Left lung (tissue), 10 donors: ENCODE measurements around the gene NHLRC1. TPM values are rescaled to one million over a fixed set of nuclear protein-coding genes. Genes with fewer than 3 reads are reported as not detected.

Source experiments
- ATAC-seq: fragments of 200-7000 bp; cut with Tn5 transposase; one replicate; pipeline ENCODE4 v1.9.1; 2020; ENCODE audit warnings: moderate library complexity
- DNase-seq, 4 donors: peaks; one replicate each; pipeline ENCODE4 v3.0.0-alpha.2; 2013 to 2020
- H3K27ac ChIP-seq, 2 donors: fragments of 200-600 bp; sonication (generic) in 1 of 2; one replicate each; pipeline versions ENCODE4 v1.5.0 to v1.8.0; 2020 to 2021
- H3K27me3 ChIP-seq, 2 donors: fragments of 200-600 bp; sonication (generic) in 1 of 2; one replicate each; pipeline versions ENCODE4 v1.5.0 to v1.8.0; 2020 to 2021
- H3K36me3 ChIP-seq, 2 donors: fragments of 200-600 bp; sonication (generic) in 1 of 2; one replicate each; pipeline versions ENCODE4 v1.5.0 to v1.8.0; 2020 to 2021
- H3K4me1 ChIP-seq, 2 donors: fragments of 200-600 bp; one replicate each; pipeline ENCODE4 v1.8.0; 2021
- H3K4me3 ChIP-seq, 2 donors: fragments of 200-600 bp; sonication (generic) in 1 of 2; one replicate each; pipeline versions ENCODE4 v1.5.0 to v1.8.0; 2020 to 2021; ENCODE audit warnings: mild to moderate bottlenecking in 1 of 2
- H3K9me3 ChIP-seq, 2 donors: fragments of 200-600 bp; sonication (generic) in 1 of 2; one replicate each; pipeline versions ENCODE4 v1.5.0 to v1.8.0; 2020 to 2021
- intact Hi-C, 2 donors: fragments of 100-400 bp; cut with DNase I; formaldehyde crosslinking; loops; one replicate each; pipeline versions ENCODE4 v1.11.2 to v1.14.2; 2022
- polyA plus RNA-seq, 6 donors: library from polyadenylated mRNA; unstranded; fragments of 120-200 nt; gene quantifications; one replicate each; pipeline ENCODE4 v1.2.1, GENCODE V29; 2013; ENCODE audit not compliant: insufficient read length in 6 of 6
- total RNA-seq, 2 donors: library from RNA; stranded (reverse); fragmentation: NEBNext Ultra II Directional; extraction: Animal tissue kit (Norgen Biotek cat#: 25700); gene quantifications; one replicate each; pipeline ENCODE4 v1.2.1, GENCODE V29; 2021
- TF ChIP-seq, protein P1 (sequence below), 2 donors: fragments of 200-600 bp; sonication (generic) in 1 of 2; IDR thresholded peaks; one replicate each; pipeline versions ENCODE4 v1.5.0 to v1.8.0; 2021; ENCODE audit warnings: antibody characterized with exemption in 2 of 2
- donor health status: DM: no; HTN: yes; CAD: no.
- donor health status: DM: no; HTN: no; CAD: no.

Gene NHLRC1
- total and polyA plus RNA-seq, 8 donors = 1.9 to 2.8 (median 2.4) TPM

DNA sequence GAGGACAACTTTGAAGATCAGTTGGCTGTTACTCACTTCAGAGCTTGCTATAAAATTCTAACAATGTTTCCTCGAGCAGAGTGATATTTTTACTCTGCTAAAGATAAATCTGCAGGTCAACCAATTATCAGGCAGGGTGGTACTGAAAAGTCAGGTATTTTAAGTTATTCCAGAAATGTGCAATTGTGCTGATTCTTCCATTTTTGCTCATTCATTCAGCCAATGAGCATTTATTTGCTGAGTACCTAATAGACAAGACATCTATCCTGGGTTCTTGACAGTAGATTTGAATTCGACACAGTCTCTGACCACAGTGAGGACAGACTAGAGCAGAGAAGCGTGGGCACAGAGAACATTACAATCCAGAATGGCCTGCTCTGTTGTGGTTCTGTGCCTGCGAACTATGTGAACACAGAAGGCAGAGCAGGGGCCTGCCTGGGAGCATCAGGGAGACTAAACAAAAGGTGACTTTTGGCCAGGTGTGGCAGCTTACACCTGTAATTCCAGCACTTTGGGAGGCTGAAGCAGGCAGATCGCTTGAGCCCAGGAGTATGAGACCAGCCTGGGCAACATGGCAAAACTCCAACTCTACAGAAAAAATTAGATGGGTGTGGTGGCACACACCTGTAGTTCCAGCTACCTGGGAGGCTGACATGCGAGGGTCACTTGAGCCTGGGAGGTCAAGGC lies 17.6 kb upstream of the NHLRC1 start:
- Histone ChIP-seq H3K4me1 (no peaks in the 10 kb centered on the region), H3K36me3 (peaks cover 0 to 93% of the 10 kb centered on the region in 2 donors), H3K27ac (no peak overlapping the region), H3K27me3 (no peaks in the 10 kb centered on the region), H3K4me3 (no peak overlapping the region), H3K9me3 (no peaks in the 10 kb centered on the region)
- TF ChIP-seq, protein P1, sequence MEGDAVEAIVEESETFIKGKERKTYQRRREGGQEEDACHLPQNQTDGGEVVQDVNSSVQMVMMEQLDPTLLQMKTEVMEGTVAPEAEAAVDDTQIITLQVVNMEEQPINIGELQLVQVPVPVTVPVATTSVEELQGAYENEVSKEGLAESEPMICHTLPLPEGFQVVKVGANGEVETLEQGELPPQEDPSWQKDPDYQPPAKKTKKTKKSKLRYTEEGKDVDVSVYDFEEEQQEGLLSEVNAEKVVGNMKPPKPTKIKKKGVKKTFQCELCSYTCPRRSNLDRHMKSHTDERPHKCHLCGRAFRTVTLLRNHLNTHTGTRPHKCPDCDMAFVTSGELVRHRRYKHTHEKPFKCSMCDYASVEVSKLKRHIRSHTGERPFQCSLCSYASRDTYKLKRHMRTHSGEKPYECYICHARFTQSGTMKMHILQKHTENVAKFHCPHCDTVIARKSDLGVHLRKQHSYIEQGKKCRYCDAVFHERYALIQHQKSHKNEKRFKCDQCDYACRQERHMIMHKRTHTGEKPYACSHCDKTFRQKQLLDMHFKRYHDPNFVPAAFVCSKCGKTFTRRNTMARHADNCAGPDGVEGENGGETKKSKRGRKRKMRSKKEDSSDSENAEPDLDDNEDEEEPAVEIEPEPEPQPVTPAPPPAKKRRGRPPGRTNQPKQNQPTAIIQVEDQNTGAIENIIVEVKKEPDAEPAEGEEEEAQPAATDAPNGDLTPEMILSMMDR (IDR thresholded peaks at IDR 0.05) = no peak
- intact Hi-C loops = no loop called here
- DNase-seq (no peak), ATAC-seq (no peak)

- intact Hi-C loops = no loop called here
- H3K36me3 ChIP-seq = peaks cover 0 to 94% of the 10 kb centered on the region in 2 donors
- no peak for ATAC-seq
Observed at GRCh38 chr6:18138906-18139305, 16.4 kb upstream of the NHLRC1 start.

GRCh38 chr6:18136260-18136659 lies 13.8 kb upstream of the NHLRC1 start:
- Histone ChIP-seq H3K4me3 (no peak overlapping the region), H3K27me3 (no peaks in the 10 kb centered on the region), H3K27ac (no peak overlapping the region), H3K4me1 (no peaks in the 10 kb centered on the region), H3K9me3 (no peaks in the 10 kb centered on the region), H3K36me3 (peaks cover 0 to 96% of the 10 kb centered on the region in 2 donors)
- TF ChIP-seq, protein P1 (IDR thresholded peaks at IDR 0.05) = no peak
- intact Hi-C loops = no loop called here
- no peak for DNase-seq
- no peak for ATAC-seq

More at GRCh38 chr6:18138906-18139305, 16.4 kb upstream of the NHLRC1 start:
- H3K9me3 ChIP-seq = no peaks in the 10 kb centered on the region
- no peak overlapping the region for H3K4me3 ChIP-seq
- DNase-seq = no peak
- H3K27ac ChIP-seq = no peak overlapping the region
- no peaks in the 10 kb centered on the region for H3K27me3 ChIP-seq
- H3K4me1 ChIP-seq = no peaks in the 10 kb centered on the region
- TF ChIP-seq, protein P1 (IDR thresholded peaks at IDR 0.05) = no peak

DNA sequence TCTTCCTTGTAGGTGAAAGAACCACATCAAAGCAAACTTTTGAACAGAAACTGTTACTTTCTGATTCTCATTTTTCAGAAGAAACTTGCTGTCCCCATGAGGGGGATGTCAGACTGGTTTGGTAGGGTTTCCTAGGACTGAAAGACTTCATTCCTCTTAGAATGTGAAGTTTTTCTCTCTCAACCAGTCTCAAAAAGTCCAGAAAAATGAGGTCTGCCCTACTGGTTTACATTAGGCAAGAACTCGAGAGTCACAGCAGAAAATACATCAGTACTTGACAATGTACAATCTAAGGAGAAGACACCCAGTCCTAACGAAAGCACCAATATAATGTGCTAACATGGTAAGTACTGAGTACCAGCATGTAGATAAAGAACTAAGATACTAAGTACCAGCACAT lies 12.7 kb upstream of the NHLRC1 start:
- H3K36me3 ChIP-seq = peaks cover 0 to 96% of the 10 kb centered on the region in 2 donors
- H3K4me1 ChIP-seq = no peaks in the 10 kb centered on the region
- no peaks in the 10 kb centered on the region for H3K27me3 ChIP-seq
- H3K27ac ChIP-seq = no peak overlapping the region
- intact Hi-C loops = no loop called here
- no peak for ATAC-seq
- TF ChIP-seq, protein P1 (IDR thresholded peaks at IDR 0.05) = no peak
- no peak for DNase-seq
- H3K4me3 ChIP-seq = no peak overlapping the region
- no peaks in the 10 kb centered on the region for H3K9me3 ChIP-seq

DNA sequence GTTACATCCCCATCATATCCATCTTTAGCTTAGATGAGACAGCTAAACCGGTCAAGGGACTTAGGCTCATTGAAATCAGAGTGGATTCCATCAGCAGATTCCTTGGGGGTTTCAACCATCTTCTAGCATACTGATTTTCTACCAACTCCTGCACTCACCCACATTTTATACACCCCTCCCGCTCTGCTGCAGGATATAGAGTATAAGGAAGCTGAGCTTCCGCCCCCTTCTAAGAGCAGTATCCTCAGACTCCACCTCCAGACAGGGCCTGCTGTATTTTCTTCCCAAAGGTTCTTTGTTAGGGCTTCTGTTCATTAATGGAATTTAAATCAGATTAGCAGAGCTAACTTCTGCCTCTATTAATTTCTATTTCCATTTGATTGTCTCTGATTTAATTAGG lies 9.9 kb upstream of the NHLRC1 start:
- ATAC-seq = no peak
- Histone ChIP-seq H3K36me3 (peaks cover 0 to 90% of the 10 kb centered on the region in 2 donors), H3K4me3 (no peak overlapping the region), H3K27ac (no peak overlapping the region), H3K4me1 (no peaks in the 10 kb centered on the region), H3K27me3 (no peaks in the 10 kb centered on the region), H3K9me3 (no peaks in the 10 kb centered on the region)
- TF ChIP-seq, protein P1 (IDR thresholded peaks at IDR 0.05) = no peak
- intact Hi-C loops = no loop called here
- no peak for DNase-seq
